Stimulated activated CD8-positive, alpha-beta memory T cell treated with anti-CD3 and anti-CD28 coated beads, Interleukin-4, amount 100 ng/mL, for 1 hour (primary cell): Measurements from ENCODE around the gene CD19.
"Not testable (repeated sequence)": the region's sequence is repeated elsewhere in the genome, so short reads cannot be mapped to it uniquely, and the experiment has no call there.

Source experiments
- DNase-seq, 2 donors: peaks; one replicate each; pipeline ENCODE4 v3.0.0-alpha.2; 2020; ENCODE audit warnings: low read depth in 2 of 2, low spot score in 1 of 2

Gene CD19

GRCh38 chr16:28935924-28936783, 4.4 kb downstream of the CD19 start:
- DNase-seq: peak; percentile 37 to 66

- DNase-seq: no peak
Observed at GRCh38 chr16:28936784-28937155, 5.0 kb downstream of the CD19 start.

- no peak for DNase-seq
Observed at GRCh38 chr16:28937222-28937876, 5.6 kb downstream of the CD19 start.

- no peak for DNase-seq
Observed at GRCh38 chr16:28938721-28939120, 7.0 kb downstream of the CD19 start.

GRCh38 chr16:28939825-28940224, 8.1 kb downstream of the CD19 start:
- DNase-seq: not testable (repeated sequence)

GRCh38 chr16:28943281-28943680, 11.5 kb downstream of the CD19 start:
- DNase-seq: no peak

- DNase-seq: no peak
Observed at GRCh38 chr16:28946681-28947080, 14.9 kb downstream of the CD19 start.

GRCh38 chr16:28950648-28951409, 19.1 kb downstream of the CD19 start, which contains the start of gene NFATC2IP:
Gene NFATC2IP (plus strand): TSS chr16:28950937. CDS start chr16:28951012, 75 bp downstream.
- peak; percentile 98 to 99 for DNase-seq

GRCh38 chr16:28951410-28951943, 19.7 kb downstream of the CD19 start:
- no peak for DNase-seq

GRCh38 chr16:28958216-28958615, 26.4 kb downstream of the CD19 start:
- no peak for DNase-seq

- DNase-seq: no peak
Observed at GRCh38 chr16:28958836-28959235, 27.1 kb downstream of the CD19 start.

GRCh38 chr16:28964072-28964471, 32.3 kb downstream of the CD19 start:
- no peak for DNase-seq

- DNase-seq: no peak
Observed at GRCh38 chr16:28964496-28964895, 32.7 kb downstream of the CD19 start.

GRCh38 chr16:28967156-28967555, 35.4 kb downstream of the CD19 start:
- no peak for DNase-seq

GRCh38 chr16:28969696-28970095, 37.9 kb downstream of the CD19 start:
- DNase-seq: not testable (repeated sequence)

GRCh38 chr16:28974007-28974436, 42.3 kb downstream of the CD19 start:
- no peak for DNase-seq

GRCh38 chr16:28974437-28975157, 42.8 kb downstream of the CD19 start, which contains the start of gene SPNS1:
Gene SPNS1 (plus strand): TSS chr16:28974778. CDS start chr16:28975152, 374 bp downstream.
- DNase-seq: peak; percentile 82 to 87

- DNase-seq: no peak
Observed at GRCh38 chr16:28975158-28975599, 43.4 kb downstream of the CD19 start.

- DNase-seq: no peak
Observed at GRCh38 chr16:28977703-28978662, 46.2 kb downstream of the CD19 start.
